Testis (tissue), 2 donors: Measurements from ENCODE around the gene TRPV5.

Experiments used
- POLR2A ChIP-seq: fragments of 450-650 bp; IDR thresholded peaks from one replicate; pipeline ENCODE4 v1.6.1; 2017; ENCODE audit warnings: antibody characterized with exemption, mild to moderate bottlenecking, moderate library complexity
- TF ChIP-seq, protein P1 (sequence below), 3 experiments: fragments of 450-650 bp in 2 of 3; fragments of 200-600 bp in 1 of 3; sonication (generic) in 1 of 3; IDR thresholded peaks; one replicate each; pipeline ENCODE4 v1.5.1; 2016 to 2019; ENCODE audit warnings: antibody characterized with exemption in 3 of 3, mild to moderate bottlenecking in 2 of 3, moderate library complexity in 1 of 3

DNA sequence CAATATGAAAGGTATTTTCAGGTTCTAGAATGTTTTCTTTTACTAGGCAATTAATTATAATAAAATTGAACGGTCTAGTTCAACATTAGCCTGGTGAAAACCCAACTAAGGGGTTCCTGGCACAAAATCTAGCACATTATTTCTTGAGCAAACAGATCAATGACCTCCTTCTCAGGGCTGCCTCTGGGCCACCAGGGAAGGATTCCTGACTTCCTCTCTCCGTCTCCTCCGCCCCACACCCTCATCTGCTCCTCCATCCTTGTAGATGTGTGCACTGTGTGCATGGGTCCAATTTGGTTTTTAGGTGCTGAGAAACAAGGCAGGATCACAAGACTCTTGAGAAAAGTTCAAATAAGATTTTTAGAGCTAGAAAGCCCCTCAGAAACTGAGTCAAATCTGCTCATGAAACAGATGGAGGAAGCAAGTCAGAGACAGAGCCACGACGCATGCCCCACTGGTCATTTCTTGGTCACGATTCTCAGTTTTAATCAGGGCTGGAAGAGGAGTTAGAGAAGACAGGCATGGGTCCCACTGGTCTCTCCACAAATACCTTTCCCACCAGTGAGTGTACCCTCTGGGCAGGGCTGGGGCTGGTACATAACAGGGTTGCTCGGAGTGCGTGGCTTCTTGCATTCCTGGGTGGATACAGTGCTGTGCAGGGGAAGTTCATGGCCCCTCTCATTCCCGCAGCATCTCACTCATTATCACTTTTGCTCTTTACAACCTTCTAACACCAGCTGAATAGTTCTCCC, 51.8 kb downstream of the TRPV5 start:
- TF ChIP-seq, protein P1, sequence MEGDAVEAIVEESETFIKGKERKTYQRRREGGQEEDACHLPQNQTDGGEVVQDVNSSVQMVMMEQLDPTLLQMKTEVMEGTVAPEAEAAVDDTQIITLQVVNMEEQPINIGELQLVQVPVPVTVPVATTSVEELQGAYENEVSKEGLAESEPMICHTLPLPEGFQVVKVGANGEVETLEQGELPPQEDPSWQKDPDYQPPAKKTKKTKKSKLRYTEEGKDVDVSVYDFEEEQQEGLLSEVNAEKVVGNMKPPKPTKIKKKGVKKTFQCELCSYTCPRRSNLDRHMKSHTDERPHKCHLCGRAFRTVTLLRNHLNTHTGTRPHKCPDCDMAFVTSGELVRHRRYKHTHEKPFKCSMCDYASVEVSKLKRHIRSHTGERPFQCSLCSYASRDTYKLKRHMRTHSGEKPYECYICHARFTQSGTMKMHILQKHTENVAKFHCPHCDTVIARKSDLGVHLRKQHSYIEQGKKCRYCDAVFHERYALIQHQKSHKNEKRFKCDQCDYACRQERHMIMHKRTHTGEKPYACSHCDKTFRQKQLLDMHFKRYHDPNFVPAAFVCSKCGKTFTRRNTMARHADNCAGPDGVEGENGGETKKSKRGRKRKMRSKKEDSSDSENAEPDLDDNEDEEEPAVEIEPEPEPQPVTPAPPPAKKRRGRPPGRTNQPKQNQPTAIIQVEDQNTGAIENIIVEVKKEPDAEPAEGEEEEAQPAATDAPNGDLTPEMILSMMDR (IDR thresholded peaks at IDR 0.05) = no peak
- no peak for TF ChIP-seq POLR2A
